Activated naive CD8-positive, alpha-beta T cell treated with anti-CD3 and anti-CD28 coated beads, Interleukin-2, amount 10 ng/mL, durations not matched to agents 7 days and 5 days (primary cell): Measurements from ENCODE around the gene PCDHB2. TPM values are rescaled to one million over a fixed set of nuclear protein-coding genes. Genes with fewer than 3 reads are reported as not detected.
A peak's percentile ranks its signal among the peaks of the same experiment; 100 is the strongest.
"Not testable (repeated sequence)": the region's sequence is repeated elsewhere in the genome, so short reads cannot be mapped to it uniquely, and the experiment has no call there.

Experiments
- ATAC-seq: fragments of 150-1000 bp; cut with Tn5 transposase; one replicate; pipeline ENCODE4 v1.10.0; 2021; ENCODE audit warnings: low read depth, moderate library complexity
- POLR2A ChIA-PET: fragments of 350-600 bp; sonication (Branson Sonifier 250); formaldehyde crosslinking; loops from one replicate; lab custom pipeline; 2021; ENCODE audit warnings: antibody characterized with exemption; lab: Charles Lee
- DNase-seq: peaks from one replicate; pipeline ENCODE4 v3.0.0; 2021
- H3K27ac Mint-ChIP-seq: one replicate; pipeline ENCODE4 v1.8.0; 2022; ENCODE audit warnings: mild to moderate bottlenecking, mixed read lengths
- H3K27me3 Mint-ChIP-seq: one replicate; pipeline ENCODE4 v1.8.0; 2022; ENCODE audit warnings: mild to moderate bottlenecking, moderate library complexity, mixed read lengths
- H3K36me3 Mint-ChIP-seq: one replicate; pipeline ENCODE4 v1.8.0; 2021; ENCODE audit warnings: mild to moderate bottlenecking, mixed read lengths
- H3K4me1 Mint-ChIP-seq: one replicate; pipeline ENCODE4 v1.8.0; 2021; ENCODE audit warnings: mixed read lengths
- H3K4me3 Mint-ChIP-seq: one replicate; pipeline ENCODE4 v1.8.0; 2022; ENCODE audit warnings: mild to moderate bottlenecking, moderate library complexity, mixed read lengths
- H3K9me3 Mint-ChIP-seq: one replicate; pipeline ENCODE4 v1.8.0; 2021; ENCODE audit warnings: mixed read lengths
- total RNA-seq, 2 experiments: library from RNA; stranded (reverse); gene quantifications; one replicate each; pipeline ENCODE4 v1.2.3, GENCODE V29; 2021

Gene PCDHB2
- total RNA-seq, 2 experiments from 2014 or later, result not detected

- no peak for DNase-seq
- Mint-ChIP-seq H3K36me3 (no peaks in the 10 kb centered on the region), H3K27me3 (peaks cover 4% of the 10 kb centered on the region), H3K27ac (no peak overlapping the region), H3K4me3 (no peak overlapping the region), H3K4me1 (no peaks in the 10 kb centered on the region), H3K9me3 (peaks cover 10% of the 10 kb centered on the region)
- POLR2A ChIA-PET, result no interaction called here
- ATAC-seq, result no peak
Measured at GRCh38 chr5:141105350-141105749, 10.9 kb downstream of the PCDHB2 start.

DNA sequence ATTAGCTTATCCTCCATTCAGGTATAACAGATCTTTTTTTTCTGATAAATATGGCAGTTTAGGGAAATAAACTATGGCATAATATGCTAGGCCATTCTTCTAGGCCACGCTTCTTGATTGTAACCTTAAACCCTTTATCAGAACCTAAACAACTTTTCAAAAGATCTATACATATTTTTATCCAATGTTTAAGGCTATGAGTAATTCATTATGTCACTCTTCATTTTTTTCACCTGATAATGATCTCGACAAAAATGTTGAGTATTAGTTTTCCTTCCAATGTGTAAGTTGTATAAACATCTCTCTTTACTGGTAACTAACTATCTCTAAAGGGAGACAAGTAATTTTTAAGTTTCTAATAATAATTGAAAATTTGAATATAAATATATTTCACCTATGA lies 24.8 kb downstream of the PCDHB2 start:
- ATAC-seq (no peak), DNase-seq (no peak)
- peaks cover 2% of the 10 kb centered on the region for H3K27me3 Mint-ChIP-seq
- POLR2A ChIA-PET, result no interaction called here
- no peak overlapping the region for H3K4me3 Mint-ChIP-seq
- H3K36me3 Mint-ChIP-seq, result peaks cover 3% of the 10 kb centered on the region
- peaks cover 17% of the 10 kb centered on the region for H3K9me3 Mint-ChIP-seq
- H3K27ac Mint-ChIP-seq, result no peak overlapping the region
- no peaks in the 10 kb centered on the region for H3K4me1 Mint-ChIP-seq

DNA sequence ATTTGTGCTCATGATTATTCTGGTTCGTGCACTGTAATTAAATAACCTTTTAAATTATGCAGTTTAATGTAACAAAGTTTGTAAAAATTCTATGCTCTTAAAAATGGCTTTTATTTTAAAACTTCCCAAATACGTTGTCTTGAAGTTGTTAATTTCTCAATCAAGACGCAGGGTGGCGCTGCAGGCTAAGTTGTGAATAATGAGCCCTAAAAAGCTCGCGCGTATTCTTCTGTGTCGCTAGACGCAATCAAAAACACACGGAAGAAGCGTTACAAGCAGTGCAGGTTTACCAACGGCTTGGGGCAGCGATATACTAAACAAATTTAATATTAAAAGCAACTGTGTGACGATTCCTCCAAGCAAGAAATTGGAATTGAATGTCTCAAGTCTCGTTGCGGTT lies 27.1 kb downstream of the PCDHB2 start, which contains the start of gene PCDHB4:
Gene PCDHB4 (plus strand): TSS at position 256 of the 400 bp plus-strand sequence. CDS start 181 bp downstream, outside the sequence.
- Mint-ChIP-seq H3K27me3 (peaks cover 2% of the 10 kb centered on the region), H3K9me3 (peaks cover 13% of the 10 kb centered on the region), H3K27ac (no peak within 1 kb of the TSS), H3K4me1 (no peaks in the 10 kb centered on the region), H3K4me3 (no peak within 1 kb of the TSS), H3K36me3 (peaks cover 3% of the 10 kb centered on the region)
- no peak for DNase-seq
- POLR2A ChIA-PET, result no interaction called here
- ATAC-seq, result no peak

DNA sequence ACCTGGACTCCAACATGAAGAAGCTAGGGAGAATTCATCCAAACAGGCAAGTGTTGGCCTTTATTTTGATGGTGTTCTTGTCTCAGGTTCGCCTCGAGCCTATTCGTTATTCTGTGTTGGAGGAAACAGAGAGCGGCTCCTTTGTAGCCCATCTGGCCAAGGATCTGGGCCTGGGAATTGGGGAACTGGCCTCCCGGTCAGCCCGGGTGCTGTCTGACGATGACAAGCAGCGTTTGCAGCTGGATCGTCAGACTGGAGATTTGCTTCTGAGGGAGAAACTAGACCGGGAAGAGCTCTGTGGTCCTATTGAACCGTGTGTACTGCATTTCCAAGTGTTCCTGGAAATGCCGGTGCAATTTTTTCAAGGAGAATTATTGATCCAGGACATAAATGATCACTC lies 27.6 kb downstream of the PCDHB2 start:
- Mint-ChIP-seq H3K4me3 (no peak overlapping the region), H3K9me3 (peaks cover 10% of the 10 kb centered on the region), H3K36me3 (peaks cover 3% of the 10 kb centered on the region), H3K27me3 (peaks cover 2% of the 10 kb centered on the region), H3K4me1 (no peaks in the 10 kb centered on the region), H3K27ac (no peak overlapping the region)
- ATAC-seq, result no peak
- DNase-seq, result no peak
- POLR2A ChIA-PET, result no interaction called here

DNA sequence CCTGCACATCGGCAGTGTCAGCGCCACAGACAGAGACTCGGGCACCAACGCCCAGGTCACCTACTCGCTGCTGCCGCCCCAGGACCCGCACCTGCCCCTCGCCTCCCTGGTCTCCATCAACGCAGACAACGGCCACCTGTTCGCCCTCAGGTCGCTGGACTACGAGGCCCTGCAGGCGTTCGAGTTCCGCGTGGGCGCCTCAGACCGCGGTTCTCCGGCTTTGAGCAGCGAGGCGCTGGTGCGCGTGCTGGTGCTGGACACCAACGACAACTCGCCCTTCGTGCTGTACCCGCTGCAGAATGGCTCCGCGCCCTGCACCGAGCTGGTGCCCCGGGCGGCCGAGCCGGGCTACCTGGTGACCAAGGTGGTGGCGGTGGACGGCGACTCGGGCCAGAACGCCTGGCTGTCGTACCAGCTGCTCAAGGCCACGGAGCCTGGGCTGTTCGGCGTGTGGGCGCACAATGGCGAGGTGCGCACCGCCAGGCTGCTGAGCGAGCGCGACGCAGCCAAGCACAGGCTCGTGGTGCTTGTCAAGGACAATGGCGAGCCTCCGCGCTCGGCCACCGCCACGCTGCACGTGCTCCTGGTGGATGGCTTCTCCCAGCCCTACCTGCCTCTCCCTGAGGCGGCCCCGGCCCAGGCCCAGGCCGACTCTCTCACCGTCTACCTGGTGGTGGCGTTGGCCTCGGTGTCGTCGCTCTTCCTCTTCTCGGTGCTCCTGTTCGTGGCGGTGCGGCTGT lies 29.2 kb downstream of the PCDHB2 start:
- POLR2A ChIA-PET, ATAC-seq, H3K4me1 Mint-ChIP-seq, H3K27me3 Mint-ChIP-seq, H3K4me3 Mint-ChIP-seq, H3K9me3 Mint-ChIP-seq, H3K36me3 Mint-ChIP-seq, H3K27ac Mint-ChIP-seq, DNase-seq: not testable (repeated sequence)

- no peaks in the 10 kb centered on the region for H3K4me1 Mint-ChIP-seq
- H3K27me3 Mint-ChIP-seq, result peaks cover 2% of the 10 kb centered on the region
- peaks cover 3% of the 10 kb centered on the region for H3K36me3 Mint-ChIP-seq
- peaks cover 8% of the 10 kb centered on the region for H3K9me3 Mint-ChIP-seq
- H3K27ac Mint-ChIP-seq, result no peak overlapping the region
- POLR2A ChIA-PET, result no interaction called here
- DNase-seq (no peak), ATAC-seq (no peak)
- no peak overlapping the region for H3K4me3 Mint-ChIP-seq
Measured at GRCh38 chr5:141127305-141127704, 32.9 kb downstream of the PCDHB2 start.

GRCh38 chr5:141135030-141135717 lies 40.8 kb downstream of the PCDHB2 start, which contains the start of gene PCDHB5:
PCDHB5 (plus strand) TSS chr5:141135206; CDS start chr5:141135435, 229 bp downstream.
- DNase-seq, result no peak
- POLR2A ChIA-PET, result no interaction called here

GRCh38 chr5:141135718-141136266 lies 41.4 kb downstream of the PCDHB2 start:
- DNase-seq (no peak), ATAC-seq (no peak)
- Mint-ChIP-seq H3K9me3 (peaks cover 17% of the 10 kb centered on the region), H3K27me3 (peaks cover 6% of the 10 kb centered on the region), H3K4me3 (no peak overlapping the region), H3K36me3 (no peaks in the 10 kb centered on the region), H3K4me1 (no peaks in the 10 kb centered on the region), H3K27ac (no peak overlapping the region)
- POLR2A ChIA-PET, result no interaction called here

More at GRCh38 chr5:141135030-141135717, 40.8 kb downstream of the PCDHB2 start, which contains the start of gene PCDHB5:
- Mint-ChIP-seq H3K9me3 (peaks cover 18% of the 10 kb centered on the region), H3K36me3 (no peaks in the 10 kb centered on the region), H3K4me3 (peak within 1 kb of the TSS; percentile 12), H3K27me3 (peaks cover 6% of the 10 kb centered on the region), H3K4me1 (no peaks in the 10 kb centered on the region), H3K27ac (no peak within 1 kb of the TSS)
- ATAC-seq, result no peak

DNA sequence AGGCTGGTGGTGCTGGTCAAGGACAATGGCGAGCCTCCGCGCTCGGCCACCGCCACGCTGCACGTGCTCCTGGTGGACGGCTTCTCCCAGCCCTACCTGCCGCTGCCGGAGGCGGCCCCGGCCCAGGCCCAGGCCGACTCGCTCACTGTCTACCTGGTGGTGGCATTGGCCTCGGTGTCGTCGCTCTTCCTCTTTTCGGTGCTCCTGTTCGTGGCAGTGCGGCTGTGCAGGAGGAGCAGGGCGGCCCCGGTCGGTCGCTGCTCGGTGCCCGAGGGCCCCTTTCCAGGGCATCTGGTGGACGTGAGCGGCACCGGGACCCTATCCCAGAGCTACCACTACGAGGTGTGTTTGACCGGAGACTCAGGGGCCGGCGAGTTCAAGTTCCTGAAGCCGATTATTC lies 42.9 kb downstream of the PCDHB2 start:
- ATAC-seq, DNase-seq, POLR2A ChIA-PET, H3K36me3 Mint-ChIP-seq, H3K4me1 Mint-ChIP-seq, H3K27ac Mint-ChIP-seq, H3K4me3 Mint-ChIP-seq, H3K27me3 Mint-ChIP-seq: not testable (repeated sequence)
- H3K9me3 Mint-ChIP-seq, result peaks cover 17% of the 10 kb centered on the region

Other genes with a start within 250 kb of the PCDHB2 start
- not detected for gene PCDHA9, start 246.2 kb upstream of the PCDHB2 start, total RNA-seq
- not detected for gene PCDHA10, start 238.7 kb upstream of the PCDHB2 start, total RNA-seq
- not detected for gene PCDHA11, start 225.7 kb upstream of the PCDHB2 start, total RNA-seq
- not detected for gene PCDHA12, start 219.3 kb upstream of the PCDHB2 start, total RNA-seq
- not detected for gene PCDHA13, start 212.5 kb upstream of the PCDHB2 start, total RNA-seq
- not detected for gene PCDHAC1, start 168.3 kb upstream of the PCDHB2 start, total RNA-seq
- gene PCDHAC2, start 128.1 kb upstream of the PCDHB2 start, total RNA-seq, result not detected
- not detected for gene PCDHB1, start 43.2 kb upstream of the PCDHB2 start, total RNA-seq
- not detected for gene PCDHB3, start 5.9 kb downstream of the PCDHB2 start, total RNA-seq
- not detected for gene PCDHB4, start 27.2 kb downstream of the PCDHB2 start, total RNA-seq
- not detected for gene PCDHB5, start 40.6 kb downstream of the PCDHB2 start, total RNA-seq
- gene PCDHB6, start 55.4 kb downstream of the PCDHB2 start, total RNA-seq, result not detected
- not detected for gene PCDHB7, start 78.0 kb downstream of the PCDHB2 start, total RNA-seq
- gene PCDHB8, start 83.2 kb downstream of the PCDHB2 start, total RNA-seq, result not detected
- gene PCDHB16, start 87.8 kb downstream of the PCDHB2 start, total RNA-seq, result not detected
- gene PCDHB9, start 92.5 kb downstream of the PCDHB2 start, total RNA-seq, result not detected
- gene PCDHB10, start 97.7 kb downstream of the PCDHB2 start, total RNA-seq, result not detected
- not detected for gene PCDHB11, start 105.0 kb downstream of the PCDHB2 start, total RNA-seq
- not detected for gene PCDHB12, start 114.1 kb downstream of the PCDHB2 start, total RNA-seq
- gene PCDHB13, start 119.3 kb downstream of the PCDHB2 start, total RNA-seq, result not detected
- under 1 TPM in 1 of 2 experiments, not detected in 1; 0.06 TPM for gene PCDHB14, start 128.7 kb downstream of the PCDHB2 start, total RNA-seq
- gene PCDHB15, start 150.8 kb downstream of the PCDHB2 start, total RNA-seq, result under 1 TPM in 1 of 2 experiments, not detected in 1; 0.06 TPM
- 1 to 10 TPM in 1 of 2 experiments, under 1 TPM in 1; 0.99 to 1.3 TPM for gene SLC25A2, start 209.4 kb downstream of the PCDHB2 start, total RNA-seq
- 10 to 100 TPM; 86.2 to 95.9 TPM for gene TAF7, start 226.2 kb downstream of the PCDHB2 start, total RNA-seq
- under 1 TPM; 0.11 to 0.31 TPM for gene PCDHGA1, start 235.9 kb downstream of the PCDHB2 start, total RNA-seq
- gene PCDHGA2, start 244.1 kb downstream of the PCDHB2 start, total RNA-seq, result under 1 TPM; 0.08 to 0.09 TPM
- under 1 TPM in 1 of 2 experiments, not detected in 1; 0.14 TPM for gene PCDHGA3, start 249.2 kb downstream of the PCDHB2 start, total RNA-seq